T-helper 2 cell treated with Interferon-gamma antibody and Interleukin-4, amounts not matched to agents 100 ng/mL and 5 ng/mL, for 36 hours (primary cell): ENCODE results near the gene PDZD4. TPM values are rescaled to one million over a fixed set of nuclear protein-coding genes. Genes with fewer than 3 reads are reported as not detected.

Experiments
- intact Hi-C: fragments of 100-400 bp; cut with micrococcal nuclease; formaldehyde crosslinking; loops from one replicate; pipeline ENCODE4 v1.15.1; 2023
- total RNA-seq: library from RNA; stranded (reverse); gene quantifications from 2 replicates; pipeline ENCODE4 v1.2.3, GENCODE V29; 2022

Gene PDZD4
- total RNA-seq, 1 donor from 2014 or later: 0.70 TPM

DNA sequence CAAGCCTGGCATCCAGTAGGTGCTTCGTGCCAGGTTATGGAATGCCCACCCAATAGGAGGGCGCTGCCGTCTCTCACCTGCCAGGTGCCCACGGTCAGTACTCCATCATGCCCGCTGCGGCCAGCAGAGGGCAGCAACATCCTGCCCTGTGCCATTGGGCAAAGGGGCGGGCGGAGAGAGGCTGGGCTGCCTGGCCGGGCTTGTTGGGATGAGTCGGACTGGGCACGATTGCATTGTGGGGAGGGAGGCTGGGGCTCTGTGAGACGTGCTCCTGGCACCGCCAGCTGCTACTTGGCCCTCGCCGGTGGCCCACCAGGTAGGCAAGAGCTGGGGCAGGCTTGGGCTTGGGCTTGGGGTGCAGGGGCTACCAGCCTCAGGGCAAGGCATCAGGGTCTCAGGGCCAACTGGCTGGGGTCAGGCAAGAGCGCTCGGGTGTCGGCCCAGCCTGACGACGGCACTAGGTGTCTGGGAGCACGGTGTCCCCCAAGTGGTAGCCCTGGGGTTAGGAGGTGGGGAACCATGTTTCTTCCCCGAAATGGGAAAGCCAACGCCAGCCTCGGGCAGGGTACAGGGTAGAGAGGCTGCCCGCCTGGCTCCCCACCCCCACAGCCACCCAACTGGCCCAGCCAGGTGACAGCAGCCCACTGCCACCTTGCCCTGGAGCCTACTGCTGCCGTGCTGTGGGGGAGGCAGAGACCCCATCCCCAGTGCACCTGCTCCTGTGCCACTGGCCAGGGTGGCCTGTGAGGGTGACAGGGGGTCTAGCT lies 66.2 kb downstream of the PDZD4 start, which contains the start of gene PLXNB3:
TSS of gene PLXNB3 (plus strand) at position 261 of the 767 bp plus-strand sequence. CDS start 1,287 bp downstream, outside the sequence.
- intact Hi-C loops: loop anchor here (1.0 kb wide), 2 partner anchors 183 to 189 kb away; no protein-coding TSS in a partner anchor

DNA sequence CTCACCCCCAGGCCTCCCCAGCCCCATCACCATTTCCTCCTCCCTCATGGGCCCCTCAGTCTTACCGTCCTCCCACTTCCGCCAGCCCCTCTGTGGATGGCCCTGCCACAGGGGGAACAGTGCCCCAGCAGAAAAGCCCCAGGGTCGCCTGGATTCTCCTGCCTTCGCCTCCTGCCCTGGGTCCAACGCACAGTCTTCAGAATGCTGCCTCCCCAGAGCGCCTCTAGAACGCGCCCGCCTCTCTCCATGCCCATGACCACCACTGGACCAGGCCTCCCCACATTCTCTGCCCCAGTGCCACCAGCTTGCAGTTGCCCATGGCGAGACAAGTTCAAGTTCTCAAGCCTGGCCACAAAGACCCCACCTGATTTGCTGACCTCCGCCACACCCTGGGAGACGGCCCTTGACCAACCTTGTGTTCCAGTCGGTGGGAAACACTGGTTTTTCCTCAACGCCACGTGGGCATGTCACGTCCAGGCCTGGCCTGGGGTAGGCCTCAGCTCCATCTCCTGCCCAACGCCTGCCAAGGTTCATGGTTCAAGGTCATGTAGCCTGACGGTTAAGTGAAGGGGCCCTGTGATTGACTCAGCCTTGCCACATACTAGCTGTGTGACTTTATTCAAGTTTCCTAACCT lies 66.9 kb downstream of the PDZD4 start:
- intact Hi-C loops: no loop called here

DNA sequence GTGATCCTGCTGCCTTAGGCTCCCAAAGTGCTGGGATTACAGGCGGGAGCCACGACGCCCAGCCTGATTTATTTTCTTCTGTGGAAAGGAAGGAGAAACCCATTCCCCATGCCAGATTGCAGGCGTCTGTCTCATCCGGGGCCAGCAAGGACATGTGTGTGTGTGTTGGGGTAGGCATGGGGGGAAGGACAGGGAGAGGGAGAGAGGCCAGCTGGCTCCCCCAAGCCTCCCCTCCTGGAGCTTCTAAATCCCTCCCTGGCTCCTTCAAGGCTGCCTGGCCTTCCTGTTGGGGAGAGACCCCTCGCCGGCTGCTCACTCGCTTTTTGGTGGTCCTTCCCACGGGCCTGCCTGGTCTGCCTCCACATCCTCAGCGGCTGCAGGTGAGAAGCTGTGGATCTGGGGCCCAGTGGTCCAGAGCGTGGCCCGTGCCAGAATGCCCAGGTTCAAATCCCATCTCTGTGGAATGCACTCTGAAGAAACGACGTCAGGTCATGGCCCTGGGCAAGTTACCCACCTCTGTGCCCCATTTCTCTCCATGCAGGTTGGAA lies 67.6 kb downstream of the PDZD4 start:
- intact Hi-C loops: no loop called here

DNA sequence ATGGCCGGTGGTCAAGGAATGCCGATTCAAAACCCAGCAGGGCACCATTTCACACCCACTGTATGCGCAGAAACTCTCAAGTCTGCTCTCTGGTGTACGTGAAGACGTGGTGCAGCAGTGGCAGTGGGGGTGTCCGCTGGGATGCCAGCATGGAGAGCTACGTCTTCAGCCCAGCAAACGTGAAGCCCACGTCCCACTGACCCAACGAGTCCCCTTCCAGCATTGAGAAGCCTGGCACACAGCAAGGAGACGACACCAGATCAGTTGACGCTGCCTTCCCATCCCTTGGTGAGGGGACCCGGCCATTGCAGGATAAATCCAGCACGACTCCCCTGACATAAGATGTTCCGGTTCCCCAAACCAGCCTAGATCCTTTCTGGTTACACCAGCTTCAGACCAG lies 68.5 kb downstream of the PDZD4 start:
- intact Hi-C loops: no loop called here

DNA sequence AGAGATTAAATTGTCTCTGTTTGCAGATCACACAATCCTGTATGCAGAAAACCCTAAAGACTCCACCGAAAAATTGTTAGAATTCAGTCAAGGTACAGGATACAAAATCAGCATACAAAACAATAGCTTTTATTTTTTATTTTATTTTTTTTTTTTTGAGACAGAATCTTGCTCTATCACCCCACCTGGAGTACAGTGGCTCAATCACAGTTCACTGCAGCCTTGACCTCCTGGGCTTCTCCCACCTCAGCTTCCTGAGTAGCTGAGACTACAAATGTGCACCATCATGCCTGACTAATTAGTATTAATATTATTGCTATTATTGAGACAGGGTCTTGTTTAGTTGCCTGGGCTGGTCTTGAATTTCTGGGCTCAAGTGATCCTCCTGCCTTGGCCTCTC lies 75.2 kb downstream of the PDZD4 start:
- intact Hi-C loops: no loop called here

Other genes starting within 250 kb of the PDZD4 start
- gene CCNQ, start 231.4 kb downstream of the PDZD4 start, total RNA-seq: 25.4 and 28.5 TPM in 2 replicates
- not detected in 2 replicates for gene DUSP9, start 183.3 kb downstream of the PDZD4 start, total RNA-seq
- gene PNCK, start 156.7 kb downstream of the PDZD4 start, total RNA-seq: 0.32 TPM in 1 of 2 replicates, not detected in the other
- 1.0 and 1.4 TPM in 2 replicates for gene SLC6A8, start 142.6 kb downstream of the PDZD4 start, total RNA-seq
- gene BCAP31, start 106.2 kb downstream of the PDZD4 start, total RNA-seq: 155 and 157 TPM in 2 replicates
- 12.4 and 13.1 TPM in 2 replicates for gene ABCD1, start 105.7 kb downstream of the PDZD4 start, total RNA-seq
- 1.2 and 1.9 TPM in 2 replicates for gene PLXNB3, start 66.3 kb downstream of the PDZD4 start, total RNA-seq
- gene SRPK3, start 49.5 kb downstream of the PDZD4 start, total RNA-seq: not detected in 2 replicates
- 72.7 and 76.4 TPM in 2 replicates for gene IDH3G, start 36.2 kb downstream of the PDZD4 start, total RNA-seq
- 287 and 297 TPM in 2 replicates for gene SSR4, start 35.9 kb downstream of the PDZD4 start, total RNA-seq
- gene L1CAM, start 55.6 kb upstream of the PDZD4 start, total RNA-seq: 6.3 and 8.5 TPM in 2 replicates
- gene AVPR2, start 74.1 kb upstream of the PDZD4 start, total RNA-seq: not detected in 2 replicates
- gene ARHGAP4, start 95.7 kb upstream of the PDZD4 start, total RNA-seq: 245 and 265 TPM in 2 replicates
- gene NAA10, start 104.5 kb upstream of the PDZD4 start, total RNA-seq: 92.1 and 94.4 TPM in 2 replicates
- 10.6 and 12.3 TPM in 2 replicates for gene RENBP, start 114.1 kb upstream of the PDZD4 start, total RNA-seq
- 115 and 119 TPM in 2 replicates for gene HCFC1, start 141.3 kb upstream of the PDZD4 start, total RNA-seq
- gene TMEM187, start 142.2 kb upstream of the PDZD4 start, total RNA-seq: 4.9 and 5.9 TPM in 2 replicates
- 136 and 144 TPM in 2 replicates for gene IRAK1, start 189.4 kb upstream of the PDZD4 start, total RNA-seq